CD14-positive monocyte (primary cell): ENCODE results near the gene KCNE4. TPM values are rescaled to one million over a fixed set of nuclear protein-coding genes. Genes with fewer than 3 reads are reported as not detected.

Experiments used
- DNase-seq, 3 donors: peaks; one replicate each; pipeline ENCODE4 v3.0.0-alpha.2; 2011 to 2022
- H2AFZ ChIP-seq: 2 replicates; pipeline ENCODE4 v1.6.0; 2012; ENCODE audit warnings: mild to moderate bottlenecking, low read depth, low read length, inconsistent platforms; ENCODE audit not compliant: insufficient read depth, poor library complexity, severe bottlenecking
- H3K27ac ChIP-seq, 2 donors: 1 replicate in 1 of 2; 2 replicates in 1 of 2; pipeline ENCODE4 v1.5.1; 2012 to 2013; ENCODE audit warnings: low read length in 2 of 2, control low read depth in 1 of 2, inconsistent platforms in 1 of 2, low read depth in 1 of 2, mild to moderate bottlenecking in 1 of 2
- H3K27me3 ChIP-seq, 2 donors: one replicate each; pipeline versions ENCODE4 v1.6.0 to v1.6.1; 2011 to 2013; ENCODE audit warnings: low read length in 2 of 2; ENCODE audit not compliant: control insufficient read depth in 2 of 2, insufficient read depth in 2 of 2
- H3K36me3 ChIP-seq, 2 donors: replicated peaks in 1 of 2; 1 replicate in 1 of 2; 2 replicates in 1 of 2; pipeline versions ENCODE4 v1.5.1 to v1.6.1; 2012 to 2013; ENCODE audit warnings: low read length in 2 of 2, control low read depth in 1 of 2, inconsistent platforms in 1 of 2, mild to moderate bottlenecking in 1 of 2; ENCODE audit not compliant: insufficient read depth in 2 of 2, control insufficient read depth in 1 of 2
- H3K4me1 ChIP-seq, 2 donors: 1 replicate in 1 of 2; 2 replicates in 1 of 2; pipeline versions ENCODE4 v1.5.1 to v1.6.1; 2012 to 2013; ENCODE audit warnings: low read length in 2 of 2, control low read depth in 1 of 2, inconsistent platforms in 1 of 2, mild to moderate bottlenecking in 1 of 2, moderate library complexity in 1 of 2; ENCODE audit not compliant: insufficient read depth in 2 of 2, control insufficient read depth in 1 of 2
- H3K4me2 ChIP-seq: replicated peaks from 2 replicates; pipeline ENCODE3; 2012; ENCODE audit warnings: low read length, moderate library complexity, mild to moderate bottlenecking; ENCODE audit not compliant: poor library complexity, severe bottlenecking; ENCODE audit errors: extremely low read depth
- H3K4me3 ChIP-seq, 3 experiments: fragments of 200-600 bp in 1 of 3; sonication (generic) in 1 of 3; replicated peaks in 1 of 3; 1 replicate in 2 of 3; 2 replicates in 1 of 3; pipeline ENCODE4 v1.5.1; 2011 to 2013; ENCODE audit warnings: low read length in 3 of 3, mild to moderate bottlenecking in 3 of 3, control low read depth in 2 of 3, low read depth in 2 of 3, inconsistent platforms in 1 of 3, moderate library complexity in 1 of 3
- H3K79me2 ChIP-seq: 2 replicates; pipeline ENCODE4 v1.6.0; 2012; ENCODE audit warnings: mild to moderate bottlenecking, control low read depth, inconsistent platforms, low read length, moderate library complexity; ENCODE audit not compliant: insufficient read depth
- H3K9ac ChIP-seq: 2 replicates; pipeline ENCODE4 v1.6.0; 2017; ENCODE audit warnings: low read length, mild to moderate bottlenecking; ENCODE audit not compliant: insufficient read depth, poor library complexity, severe bottlenecking
- H3K9me3 ChIP-seq, 2 donors: replicated peaks in 1 of 2; 1 replicate in 1 of 2; 2 replicates in 1 of 2; pipeline versions ENCODE4 v1.5.1 to v1.6.1; 2012 to 2013; ENCODE audit warnings: low read length in 2 of 2, control low read depth in 1 of 2; ENCODE audit not compliant: control insufficient read depth in 1 of 2, insufficient read depth in 1 of 2
- H4K20me1 ChIP-seq: 2 replicates; pipeline ENCODE4 v1.6.0; 2012; ENCODE audit warnings: mild to moderate bottlenecking, low read length, control low read depth, moderate library complexity; ENCODE audit not compliant: insufficient read depth
- H3K27ac Mint-ChIP-seq, 7 donors: one replicate each; pipeline ENCODE4 v1.8.0; 2020; ENCODE audit warnings: mild to moderate bottlenecking in 7 of 7, mixed read lengths in 7 of 7, moderate library complexity in 6 of 7, inconsistent platforms in 2 of 7
- H3K27me3 Mint-ChIP-seq, 3 donors: one replicate each; pipeline ENCODE4 v1.8.0; 2021 to 2022; ENCODE audit warnings: low read depth in 3 of 3, mild to moderate bottlenecking in 3 of 3, mixed read lengths in 3 of 3, moderate library complexity in 3 of 3, inconsistent platforms in 1 of 3
- H3K36me3 Mint-ChIP-seq, 2 donors: one replicate each; pipeline ENCODE4 v1.8.0; 2020; ENCODE audit warnings: mixed read lengths in 2 of 2, inconsistent platforms in 1 of 2, mild to moderate bottlenecking in 1 of 2
- H3K4me1 Mint-ChIP-seq: one replicate; pipeline ENCODE4 v1.8.0; 2020; ENCODE audit warnings: mild to moderate bottlenecking, mixed read lengths
- H3K4me3 Mint-ChIP-seq, 2 donors: one replicate each; pipeline ENCODE4 v1.8.0; 2020; ENCODE audit warnings: mild to moderate bottlenecking in 2 of 2, mixed read lengths in 2 of 2, moderate library complexity in 1 of 2
- H3K9me3 Mint-ChIP-seq, 7 donors: one replicate each; pipeline ENCODE4 v1.8.0; 2020 to 2022; ENCODE audit warnings: mixed read lengths in 7 of 7, mild to moderate bottlenecking in 6 of 7, moderate library complexity in 6 of 7, inconsistent platforms in 2 of 7
- CTCF ChIP-seq: fragments of 200-600 bp; IDR thresholded peaks from one replicate; pipeline ENCODE4 v1.8.0; 2022; ENCODE audit warnings: antibody characterized with exemption, mild to moderate bottlenecking
- WGBS: methylation state at CpG from one replicate; pipeline ENCODE4 v1.1.5; 2013; ENCODE audit warnings: missing lambda C conversion rate; ENCODE audit not compliant: insufficient coverage; 5-methylcytosine and 5-hydroxymethylcytosine counted together
- intact Hi-C, 2 donors: fragments of 100-400 bp; cut with micrococcal nuclease; formaldehyde crosslinking; loops; one replicate each; pipeline versions ENCODE4 v1.15.0 to v1.15.1; 2023
- polyA plus RNA-seq, 3 donors: library from polyadenylated mRNA; depleted of rRNA in 1 of 3; unstranded in 2 of 3; stranded (reverse) in 1 of 3; fragments of 300-500 nt in 2 of 3; fragments of >200 nt in 1 of 3; fragmentation: Illumina TruSeq in 2 of 3; gene quantifications; 1 replicate in 2 of 3; 2 replicates in 1 of 3; pipeline ENCODE4 v1.2.3, GENCODE V29; 2012 to 2021

The KCNE4 gene
- polyA plus RNA-seq, 3 donors: not detected

- no peak overlapping the region for H3K27ac ChIP-seq
- DNase-seq: no peak
- H3K4me2 ChIP-seq: no peak overlapping the region
- peaks cover 0 to 7% (median 0%) of the 10 kb centered on the region in 3 donors for H3K27me3 Mint-ChIP-seq
- H3K36me3 Mint-ChIP-seq: no peaks in the 10 kb centered on the region
- no peaks in the 10 kb centered on the region for H3K27me3 ChIP-seq
- intact Hi-C loops: no loop called here
- no peak for TF ChIP-seq CTCF
- no peak overlapping the region for H3K27ac Mint-ChIP-seq
- no peak overlapping the region for H3K9ac ChIP-seq
- H3K4me3 Mint-ChIP-seq: no peak overlapping the region
- no peak overlapping the region for H2AFZ ChIP-seq
- peaks cover 0 to 5% (median 0%) of the 10 kb centered on the region in 7 donors for H3K9me3 Mint-ChIP-seq
- no peaks in the 10 kb centered on the region for H3K4me1 ChIP-seq
- no peaks in the 10 kb centered on the region for H4K20me1 ChIP-seq
- H3K36me3 ChIP-seq: no peaks in the 10 kb centered on the region
- H3K79me2 ChIP-seq: no peaks in the 10 kb centered on the region
- no peaks in the 10 kb centered on the region for H3K4me1 Mint-ChIP-seq
- no peaks in the 10 kb centered on the region for H3K9me3 ChIP-seq
- H3K4me3 ChIP-seq: no peak overlapping the region
- no CpG with 5 or more reads among the region's 2 CpGs for WGBS
Measured at GRCh38 chr2:223068071-223068470, 16.1 kb downstream of the KCNE4 start.

GRCh38 chr2:223069465-223069864, 17.5 kb downstream of the KCNE4 start:
- no peak overlapping the region for H3K4me2 ChIP-seq
- TF ChIP-seq CTCF: no peak
- no peaks in the 10 kb centered on the region for H3K79me2 ChIP-seq
- H3K27me3 ChIP-seq: no peaks in the 10 kb centered on the region
- H3K4me3 ChIP-seq: no peak overlapping the region
- H2AFZ ChIP-seq: no peak overlapping the region
- no peak overlapping the region for H3K9ac ChIP-seq
- H3K9me3 ChIP-seq: no peaks in the 10 kb centered on the region
- no peak overlapping the region for H3K27ac ChIP-seq
- no peaks in the 10 kb centered on the region for H4K20me1 ChIP-seq
- no peaks in the 10 kb centered on the region for H3K4me1 ChIP-seq
- Mint-ChIP-seq H3K9me3 (peaks cover 0 to 5% (median 0%) of the 10 kb centered on the region in 7 donors), H3K4me3 (no peak overlapping the region), H3K27ac (no peak overlapping the region), H3K27me3 (peaks cover 0 to 3% (median 0%) of the 10 kb centered on the region in 3 donors), H3K4me1 (no peaks in the 10 kb centered on the region), H3K36me3 (no peaks in the 10 kb centered on the region)
- WGBS: no CpG with 5 or more reads among the region's 3 CpGs
- H3K36me3 ChIP-seq: no peaks in the 10 kb centered on the region
- intact Hi-C loops: no loop called here
- no peak for DNase-seq
